ENCODE results near the gene MECP2. TPM values are rescaled to one million over a fixed set of nuclear protein-coding genes. Genes with fewer than 3 reads are reported as not detected.

MECP2 gene
- total and polyA plus RNA-seq, 10 of the 15 experiments (the other 5 are each of a cell fraction or from before 2014, with no cell fraction given), result 1.3 to 32.7 (median 13.7) TPM

GRCh38 chrX:154000051-154000450 lies 97.5 kb downstream of the MECP2 start (continued):
- no peak for TF ChIP-seq ZBTB40 (IDR thresholded peaks at IDR 0.05; ENCODE audit: borderline replicate concordance)
- TF ChIP-seq NR2C1 (IDR thresholded peaks at IDR 0.05), result no peak
- TF ChIP-seq CBX3 (IDR thresholded peaks at IDR 0.05; ENCODE audit: borderline replicate concordance, low read depth), result no peak
- no peak for TF ChIP-seq RELA (IDR thresholded peaks at IDR 0.05; ENCODE audit: borderline replicate concordance, partially characterized antibody)
- no peak for TF ChIP-seq CHD1 (IDR thresholded peaks at IDR 0.05; ENCODE audit: low read depth, low read length)

- RAD21 ChIA-PET (ENCODE audit: unreplicated experiment), result no interaction called here
- H3K4me3 ChIP-seq, result no peak overlapping the region
- DNase-seq (ENCODE audit: low read depth, low spot score), result no peak
- FAIRE-seq, result no peak
- H3K36me3 ChIP-seq (ENCODE audit: control insufficient read depth in 2 of 2, insufficient read depth in 2 of 2, low read length in 1 of 2), result no peaks in the 10 kb centered on the region
- SMC1A ChIA-PET (ENCODE audit: uncharacterized antibody, unreplicated experiment), result no interaction called here
- CTCF ChIA-PET, result interaction anchor here (0.6 to 0.7 kb wide), 3 partner anchors 12 to 626 kb away, joined by 3 to 4 read pairs (median 3); no protein-coding TSS in a partner anchor
- ATAC-seq, result no peak
- H4K20me1 ChIP-seq (ENCODE audit: control insufficient read depth, insufficient read depth), result no peaks in the 10 kb centered on the region
- H3K27me3 ChIP-seq (replicated peaks in 1 of 2; ENCODE audit: control insufficient read depth in 2 of 2, insufficient read depth in 2 of 2, low read length in 1 of 2), result no peaks in the 10 kb centered on the region
- no peak for TF ChIP-seq YY1 (IDR thresholded peaks at IDR 0.05; ENCODE audit: low read depth, low read length)
- no peak for TF ChIP-seq IRF5 (IDR thresholded peaks at IDR 0.05; ENCODE audit: borderline replicate concordance)
- no peak for TF ChIP-seq MEF2A (IDR thresholded peaks at IDR 0.05; ENCODE audit: insufficient read depth, low read depth, low read length)
- TF ChIP-seq SIN3A (IDR thresholded peaks at IDR 0.05; ENCODE audit: low read depth, low read length), result no peak
- no peak for TF ChIP-seq SPI1 (IDR thresholded peaks at IDR 0.05; ENCODE audit: borderline replicate concordance, insufficient read depth, low read depth, low read length)
- no peak for TF ChIP-seq RELB (IDR thresholded peaks at IDR 0.05; ENCODE audit: low read depth)
- 79% methylated on average over 14 of the region's 19 CpGs for WGBS (ENCODE audit: insufficient coverage, insufficient replicate concordance, low lambda C conversion rate, missing lambda C conversion rate)
- H3K79me2 ChIP-seq (ENCODE audit: control insufficient read depth, insufficient read depth, low read length), result no peaks in the 10 kb centered on the region
- in situ Hi-C loops (cut with MboI), result no loop called here
- no peaks in the 10 kb centered on the region for H3K9me3 ChIP-seq (replicated peaks; ENCODE audit: control insufficient read depth, insufficient read depth, low read length)
- intact Hi-C loops (cut with micrococcal nuclease; ENCODE audit: unreplicated experiment), result no loop called here
- no peak overlapping the region for H3K4me2 ChIP-seq (ENCODE audit: control insufficient read depth, insufficient read depth)
- no peak overlapping the region for H2AFZ ChIP-seq (ENCODE audit: control insufficient read depth, low read depth, low read length)
- POLR2A ChIA-PET, result interaction anchor here (0.6 kb wide), 2 partner anchors 8 to 28 kb away, joined by 3 to 8 read pairs; partner anchors contain the start of gene HCFC1
- H3K9ac ChIP-seq (ENCODE audit: control insufficient read depth, insufficient read depth, low read length), result no peak overlapping the region
- peaks cover 14% of the 10 kb centered on the region for H3K4me1 ChIP-seq (ENCODE audit: control insufficient read depth, insufficient read depth, low read length)
- BruUV-seq (replicated peaks), result no TSS peak
- H3K27ac ChIP-seq (ENCODE audit: control insufficient read depth, insufficient read depth), result no peak overlapping the region
These were observed 98.0 kb downstream of the MECP2 start for GRCh38 chrX:153999359-154000037.

All from GM12878 (cell line).